Endothelial cell (in vitro differentiated cells): ENCODE results near the gene GID4. TPM values are rescaled to one million over a fixed set of nuclear protein-coding genes. Genes with fewer than 3 reads are reported as not detected.

ENCODE experiments used
- DNase-seq: peaks from one replicate; pipeline ENCODE4 v3.0.0; 2021; ENCODE audit warnings: low spot score
- H3K27ac Mint-ChIP-seq: one replicate; pipeline ENCODE4 v1.8.0; 2021; ENCODE audit warnings: mixed read lengths, inconsistent platforms; ENCODE audit not compliant: unreplicated experiment
- H3K27me3 Mint-ChIP-seq: one replicate; pipeline ENCODE4 v1.8.0; 2021; ENCODE audit warnings: mild to moderate bottlenecking, moderate library complexity, mixed read lengths, inconsistent platforms; ENCODE audit not compliant: unreplicated experiment
- H3K36me3 Mint-ChIP-seq: one replicate; pipeline ENCODE4 v1.8.0; 2021; ENCODE audit warnings: mild to moderate bottlenecking, low read depth, mixed read lengths, inconsistent platforms; ENCODE audit not compliant: unreplicated experiment
- H3K4me1 Mint-ChIP-seq: one replicate; pipeline ENCODE4 v1.8.0; 2021; ENCODE audit warnings: mild to moderate bottlenecking, mixed read lengths, inconsistent platforms; ENCODE audit not compliant: unreplicated experiment
- H3K4me3 Mint-ChIP-seq: one replicate; pipeline ENCODE4 v1.8.0; 2021; ENCODE audit warnings: mild to moderate bottlenecking, mixed read lengths, inconsistent platforms; ENCODE audit not compliant: unreplicated experiment
- H3K9me3 Mint-ChIP-seq: one replicate; pipeline ENCODE4 v1.8.0; 2021; ENCODE audit warnings: mixed read lengths, inconsistent platforms; ENCODE audit not compliant: unreplicated experiment
- CTCF ChIP-seq: fragments of 200-600 bp; sonication (generic); IDR thresholded peaks from one replicate; pipeline ENCODE4 v1.5.0; 2021; ENCODE audit warnings: antibody characterized with exemption; ENCODE audit not compliant: unreplicated experiment
- total RNA-seq: library from RNA; stranded (reverse); fragmentation: NEBNext Ultra II Directional; extraction: Animal tissue kit (Norgen Biotek cat#: 25700); gene quantifications from one replicate; pipeline ENCODE4 v1.2.1, GENCODE V29; 2021; ENCODE audit not compliant: unreplicated experiment

Gene GID4
- total RNA-seq, 1 donor from 2014 or later: 15.5 TPM

- DNase-seq: peak; percentile 95
- Mint-ChIP-seq H3K36me3 (peaks cover 3% of the 10 kb centered on the region), H3K27ac (peak within 1 kb of the TSS; percentile 89), H3K9me3 (no peaks in the 10 kb centered on the region), H3K4me1 (peaks cover 9% of the 10 kb centered on the region), H3K4me3 (peak within 1 kb of the TSS; percentile 96), H3K27me3 (peaks cover 3% of the 10 kb centered on the region)
- TF ChIP-seq CTCF: no peak
These were observed 48.6 kb downstream of the GID4 start, which contains the start of gene DRG2 for GRCh38 chr17:18087610-18088491. Gene DRG2, plus strand, starts transcription at chr17:18087948. Its CDS starts 76 bp downstream, at chr17:18088024.

- Mint-ChIP-seq H3K9me3 (no peaks in the 10 kb centered on the region), H3K27ac (peak overlapping the region; percentile 31), H3K4me1 (peaks cover 9% of the 10 kb centered on the region), H3K4me3 (peak overlapping the region; percentile 75), H3K27me3 (peaks cover 3% of the 10 kb centered on the region), H3K36me3 (peaks cover 12% of the 10 kb centered on the region)
- no peak for TF ChIP-seq CTCF
- DNase-seq: no peak
These were observed 50.4 kb downstream of the GID4 start for GRCh38 chr17:18089613-18090012.

- Mint-ChIP-seq H3K4me3 (peak overlapping the region; percentile 60), H3K27ac (no peak overlapping the region)
- no peak for TF ChIP-seq CTCF
These were observed 54.6 kb downstream of the GID4 start for GRCh38 chr17:18093616-18094408.

GRCh38 chr17:18094409-18094807 is 55.2 kb downstream of the GID4 start:
- no peak overlapping the region for H3K27ac Mint-ChIP-seq
- TF ChIP-seq CTCF: no peak
- no peak for DNase-seq
- no peaks in the 10 kb centered on the region for H3K9me3 Mint-ChIP-seq
- H3K4me1 Mint-ChIP-seq: peaks cover 3% of the 10 kb centered on the region
- peaks cover 30% of the 10 kb centered on the region for H3K36me3 Mint-ChIP-seq
- H3K27me3 Mint-ChIP-seq: no peaks in the 10 kb centered on the region
- H3K4me3 Mint-ChIP-seq: peak overlapping the region; percentile 60

More at GRCh38 chr17:18093616-18094408, 54.6 kb downstream of the GID4 start:
- Mint-ChIP-seq H3K9me3 (no peaks in the 10 kb centered on the region), H3K27me3 (no peaks in the 10 kb centered on the region), H3K36me3 (peaks cover 27% of the 10 kb centered on the region), H3K4me1 (peaks cover 4% of the 10 kb centered on the region)
- no peak for DNase-seq
